HEK293T (cell line): ENCODE data around the gene ANAPC1.
"Not testable (repeated sequence)": the region's sequence is repeated elsewhere in the genome, so short reads cannot be mapped to it uniquely, and the experiment has no call there.

ENCODE experiments used
- CTCF ChIA-PET: fragments of 350-600 bp; formaldehyde crosslinking; extraction: SDS; loops from one replicate; lab custom pipeline; 2021; ENCODE audit warnings: antibody characterized with exemption, inconsistent platforms; lab: Yijun Ruan, JAX
- POLR2A ChIA-PET: fragments of 350-600 bp; formaldehyde crosslinking; extraction: SDS; loops from one replicate; lab custom pipeline; 2020; ENCODE audit warnings: antibody characterized with exemption, inconsistent platforms; lab: Yijun Ruan, JAX
- DNase-seq: peaks from one replicate; pipeline ENCODE4 v3.0.0; 2012; ENCODE audit warnings: mixed read lengths; ENCODE audit errors: extremely low spot score

ANAPC1 gene

GRCh38 chr2:111839625-111840282, 44.2 kb downstream of the ANAPC1 start:
- POLR2A ChIA-PET, DNase-seq, CTCF ChIA-PET: not testable (repeated sequence)

- CTCF ChIA-PET, DNase-seq, POLR2A ChIA-PET: not testable (repeated sequence)
Observed at GRCh38 chr2:111838992-111839391, 45.0 kb downstream of the ANAPC1 start.

GRCh38 chr2:111834221-111834620, 49.8 kb downstream of the ANAPC1 start:
- CTCF ChIA-PET, POLR2A ChIA-PET, DNase-seq: not testable (repeated sequence)

GRCh38 chr2:111830479-111830878, 53.5 kb downstream of the ANAPC1 start:
- POLR2A ChIA-PET, DNase-seq, CTCF ChIA-PET: not testable (repeated sequence)

- POLR2A ChIA-PET, DNase-seq, CTCF ChIA-PET: not testable (repeated sequence)
Observed at GRCh38 chr2:111828217-111828766, 55.7 kb downstream of the ANAPC1 start.

- CTCF ChIA-PET, DNase-seq, POLR2A ChIA-PET: not testable (repeated sequence)
Observed at GRCh38 chr2:111812970-111813622, 70.9 kb downstream of the ANAPC1 start.

GRCh38 chr2:111790633-111791032, 93.4 kb downstream of the ANAPC1 start:
- DNase-seq, CTCF ChIA-PET, POLR2A ChIA-PET: not testable (repeated sequence)

GRCh38 chr2:111784081-111784480, 99.9 kb downstream of the ANAPC1 start:
- POLR2A ChIA-PET, CTCF ChIA-PET, DNase-seq: not testable (repeated sequence)

GRCh38 chr2:111782195-111782594, 101.8 kb downstream of the ANAPC1 start:
- DNase-seq, CTCF ChIA-PET, POLR2A ChIA-PET: not testable (repeated sequence)

- POLR2A ChIA-PET, DNase-seq, CTCF ChIA-PET: not testable (repeated sequence)
Observed at GRCh38 chr2:111781443-111782094, 102.4 kb downstream of the ANAPC1 start.

GRCh38 chr2:111777155-111777554, 106.8 kb downstream of the ANAPC1 start:
- POLR2A ChIA-PET, DNase-seq, CTCF ChIA-PET: not testable (repeated sequence)

- POLR2A ChIA-PET, DNase-seq, CTCF ChIA-PET: not testable (repeated sequence)
Observed at GRCh38 chr2:111776296-111776695, 107.7 kb downstream of the ANAPC1 start.

GRCh38 chr2:111772180-111772579, 111.8 kb downstream of the ANAPC1 start:
- CTCF ChIA-PET, DNase-seq, POLR2A ChIA-PET: not testable (repeated sequence)

GRCh38 chr2:111770916-111771658, 112.9 kb downstream of the ANAPC1 start:
- POLR2A ChIA-PET, CTCF ChIA-PET: not testable (repeated sequence)

GRCh38 chr2:111768266-111769190, 115.5 kb downstream of the ANAPC1 start:
- POLR2A ChIA-PET: not testable (repeated sequence)

More at GRCh38 chr2:111770916-111771658, 112.9 kb downstream of the ANAPC1 start:
- DNase-seq: not testable (repeated sequence)

GRCh38 chr2:111767087-111767486, 116.9 kb downstream of the ANAPC1 start:
- CTCF ChIA-PET, POLR2A ChIA-PET, DNase-seq: not testable (repeated sequence)

More at GRCh38 chr2:111768266-111769190, 115.5 kb downstream of the ANAPC1 start:
- CTCF ChIA-PET, DNase-seq: not testable (repeated sequence)

- CTCF ChIA-PET, DNase-seq, POLR2A ChIA-PET: not testable (repeated sequence)
Observed at GRCh38 chr2:111766295-111766694, 117.7 kb downstream of the ANAPC1 start.
